Caco-2 (cell line): ENCODE results near the gene ASGR2. TPM values are rescaled to one million over a fixed set of nuclear protein-coding genes. Genes with fewer than 3 reads are reported as not detected.

Experiments used
- BruUV-seq: library from RNA; stranded (reverse); fragments of 400-500 nt; replicated peaks from 2 replicates; lab custom pipeline; 2021; lab: Mats Ljungman, UMichigan
- CTCF ChIA-PET: fragments of 300-600 bp; sonication (Branson Sonifier 250); formaldehyde crosslinking; loops from one replicate; lab custom pipeline; 2022; ENCODE audit warnings: antibody characterized with exemption; lab: Charles Lee
- POLR2A ChIA-PET: fragments of 300-600 bp; sonication (Branson Sonifier 250); formaldehyde crosslinking; loops from one replicate; lab custom pipeline; 2022; ENCODE audit warnings: antibody characterized with exemption; lab: Charles Lee
- DNase-seq, 2 experiments: peaks; one replicate each; pipeline versions ENCODE4 v3.0.0 to v3.0.0-alpha.2; 2020 to 2022
- H3K27me3 ChIP-seq: replicated peaks from 2 replicates; pipeline ENCODE4 v1.6.0; 2011; ENCODE audit warnings: low read length; ENCODE audit not compliant: control insufficient read depth, insufficient read depth
- H3K36me3 ChIP-seq: 2 replicates; pipeline ENCODE4 v1.5.1; 2011; ENCODE audit warnings: low read length; ENCODE audit not compliant: control insufficient read depth, insufficient read depth
- H3K4me1 ChIP-seq: fragments of 250-450 bp; sonication (Bioruptor Pico); 2 replicates; pipeline ENCODE4 v1.5.1; 2020; ENCODE audit warnings: mild to moderate bottlenecking
- H3K4me3 ChIP-seq: 2 replicates; pipeline ENCODE4 v1.5.1; 2011; ENCODE audit warnings: low read depth, mild to moderate bottlenecking, control low read depth, low read length
- H3K9me3 ChIP-seq: fragments of 250-450 bp; sonication (Bioruptor Pico); 2 replicates; pipeline ENCODE4 v1.5.1; 2020; ENCODE audit warnings: mild to moderate bottlenecking, moderate library complexity
- H3K27ac Mint-ChIP-seq: one replicate; pipeline ENCODE4 v1.8.0; 2022; ENCODE audit warnings: mixed read lengths; ENCODE audit not compliant: unreplicated experiment
- H3K27me3 Mint-ChIP-seq: one replicate; pipeline ENCODE4 v1.8.0; 2022; ENCODE audit warnings: mixed read lengths; ENCODE audit not compliant: insufficient read depth, unreplicated experiment
- H3K36me3 Mint-ChIP-seq: one replicate; pipeline ENCODE4 v1.8.0; 2022; ENCODE audit warnings: mild to moderate bottlenecking, mixed read lengths; ENCODE audit not compliant: insufficient read depth, unreplicated experiment
- H3K4me1 Mint-ChIP-seq: one replicate; pipeline ENCODE4 v1.8.0; 2022; ENCODE audit warnings: low read depth, mixed read lengths; ENCODE audit not compliant: unreplicated experiment
- H3K4me3 Mint-ChIP-seq: one replicate; pipeline ENCODE4 v1.8.0; 2022; ENCODE audit warnings: mild to moderate bottlenecking, moderate library complexity, mixed read lengths; ENCODE audit not compliant: unreplicated experiment
- H3K9me3 Mint-ChIP-seq: one replicate; pipeline ENCODE4 v1.8.0; 2022; ENCODE audit warnings: mixed read lengths; ENCODE audit not compliant: unreplicated experiment
- CTCF ChIP-seq, 2 experiments: fragments of 200-600 bp in 1 of 2; IDR thresholded peaks; 1 replicate in 1 of 2; 2 replicates in 1 of 2; pipeline versions ENCODE4 v1.5.1 to v1.8.0; 2011 to 2022; ENCODE audit warnings: antibody characterized with exemption in 1 of 2, control low read depth in 1 of 2, inconsistent platforms in 1 of 2, low read depth in 1 of 2, low read length in 1 of 2, mild to moderate bottlenecking in 1 of 2, moderate library complexity in 1 of 2; ENCODE audit not compliant: insufficient read depth in 1 of 2, severe bottlenecking in 1 of 2, unreplicated experiment in 1 of 2
- intact Hi-C: fragments of 100-400 bp; cut with micrococcal nuclease; formaldehyde crosslinking; loops from one replicate; pipeline ENCODE4 v1.10.0; 2022; ENCODE audit not compliant: unreplicated experiment
- total RNA-seq: library from RNA; stranded (reverse); gene quantifications from 2 replicates; pipeline ENCODE4 v1.2.3, GENCODE V29; 2022

ASGR2 gene
- total RNA-seq, 1 experiment from 2014 or later: 12.8 TPM

GRCh38 chr17:7141824-7142223, 27.2 kb upstream of the ASGR2 start:
- intact Hi-C loops: no loop called here
- Mint-ChIP-seq H3K4me1 (peaks cover 15% of the 10 kb centered on the region), H3K27ac (peak overlapping the region; percentile 94), H3K9me3 (no peaks in the 10 kb centered on the region), H3K36me3 (peaks cover 13% of the 10 kb centered on the region), H3K27me3 (no peaks in the 10 kb centered on the region), H3K4me3 (peak overlapping the region; percentile 68)
- POLR2A ChIA-PET: no interaction called here
- peak; percentile 55 to 63 for DNase-seq
- CTCF ChIA-PET: interaction anchor here (1.2 kb wide), 1 partner anchor 96 kb away, joined by 3 read pairs; no protein-coding TSS in a partner anchor
- peaks cover 8% of the 10 kb centered on the region for H3K4me1 ChIP-seq
- no peaks in the 10 kb centered on the region for H3K27me3 ChIP-seq
- no peaks in the 10 kb centered on the region for H3K9me3 ChIP-seq
- no peak for TF ChIP-seq CTCF (IDR thresholded peaks at IDR 0.05; ENCODE audit: insufficient read depth in 1 of 2, low read depth in 1 of 2, low read length in 1 of 2, severe bottlenecking in 1 of 2, unreplicated experiment in 1 of 2)
- no peak overlapping the region for H3K4me3 ChIP-seq
- no TSS peak for BruUV-seq
- no peaks in the 10 kb centered on the region for H3K36me3 ChIP-seq

GRCh38 chr17:7139400-7139799, 24.8 kb upstream of the ASGR2 start:
- Histone ChIP-seq H3K27me3 (no peaks in the 10 kb centered on the region), H3K4me1 (peaks cover 8% of the 10 kb centered on the region), H3K36me3 (no peaks in the 10 kb centered on the region), H3K9me3 (no peaks in the 10 kb centered on the region), H3K4me3 (no peak overlapping the region)
- Mint-ChIP-seq H3K27ac (no peak overlapping the region), H3K4me1 (peaks cover 15% of the 10 kb centered on the region), H3K4me3 (no peak overlapping the region), H3K9me3 (no peaks in the 10 kb centered on the region), H3K27me3 (no peaks in the 10 kb centered on the region), H3K36me3 (peaks cover 13% of the 10 kb centered on the region)
- no TSS peak for BruUV-seq
- no peak for DNase-seq
- ChIA-PET CTCF (interaction anchor here (0.8 to 1.2 kb wide), 3 partner anchors 25 to 94 kb away, joined by 4 to 6 read pairs (median 4); partner anchors contain the start of gene ASGR2), POLR2A (no interaction called here)
- intact Hi-C loops: no loop called here
- no peak for TF ChIP-seq CTCF (IDR thresholded peaks at IDR 0.05; ENCODE audit: insufficient read depth in 1 of 2, low read depth in 1 of 2, low read length in 1 of 2, severe bottlenecking in 1 of 2, unreplicated experiment in 1 of 2)

- ChIA-PET POLR2A (no interaction called here), CTCF (interaction anchor here (0.8 to 1.2 kb wide), 2 partner anchors 83 to 93 kb away, joined by 4 to 6 read pairs; no protein-coding TSS in a partner anchor)
- Histone ChIP-seq H3K9me3 (no peaks in the 10 kb centered on the region), H3K4me3 (no peak overlapping the region), H3K36me3 (no peaks in the 10 kb centered on the region), H3K27me3 (no peaks in the 10 kb centered on the region), H3K4me1 (peaks cover 8% of the 10 kb centered on the region)
- H3K36me3 Mint-ChIP-seq: peaks cover 13% of the 10 kb centered on the region
- H3K27ac Mint-ChIP-seq: no peak overlapping the region
- H3K9me3 Mint-ChIP-seq: no peaks in the 10 kb centered on the region
- TF ChIP-seq CTCF (IDR thresholded peaks at IDR 0.05; ENCODE audit: insufficient read depth in 1 of 2, low read depth in 1 of 2, low read length in 1 of 2, severe bottlenecking in 1 of 2, unreplicated experiment in 1 of 2): no peak
- no peak overlapping the region for H3K4me3 Mint-ChIP-seq
- peaks cover 15% of the 10 kb centered on the region for H3K4me1 Mint-ChIP-seq
- no peak for DNase-seq
- BruUV-seq: no TSS peak
- H3K27me3 Mint-ChIP-seq: no peaks in the 10 kb centered on the region
- intact Hi-C loops: no loop called here
Observed at GRCh38 chr17:7138800-7139381, 24.3 kb upstream of the ASGR2 start.
